K562 (cell line): ENCODE data around the gene KISS1. TPM values are rescaled to one million over a fixed set of nuclear protein-coding genes. Genes with fewer than 3 reads are reported as not detected.
A peak's percentile ranks its signal among the peaks of the same experiment; 100 is the strongest.

Source experiments
- HNRNPL ChIP-seq: fragments of 200-400 bp; formaldehyde crosslinking; IDR thresholded peaks from 2 replicates; pipeline ENCODE4 v1.6.1; 2017; ENCODE audit warnings: low read depth, mild to moderate bottlenecking, low read length
- HNRNPLL ChIP-seq: fragments of 200-400 bp; formaldehyde crosslinking; IDR thresholded peaks from 2 replicates; pipeline ENCODE4 v1.6.1; 2017; ENCODE audit warnings: low read length, low read depth, mild to moderate bottlenecking; ENCODE audit not compliant: poor library complexity, severe bottlenecking
- ILK ChIP-seq: fragments of 450-650 bp; IDR thresholded peaks from 2 replicates; pipeline ENCODE4 v1.6.1; 2016; ENCODE audit warnings: missing genetic modification characterization, low read depth, mild to moderate bottlenecking, missing compliant biosample characterization, moderate library complexity, borderline replicate concordance
- LEF1 ChIP-seq: fragments of 450-650 bp; IDR thresholded peaks from 2 replicates; pipeline ENCODE4 v1.6.1; 2016; ENCODE audit warnings: mild to moderate bottlenecking
- PHF20 ChIP-seq: fragments of 450-650 bp; IDR thresholded peaks from 2 replicates; pipeline ENCODE4 v1.6.1; 2018; ENCODE audit not compliant: partially characterized antibody
- SIN3B ChIP-seq: fragments of 450-650 bp; IDR thresholded peaks from 2 replicates; pipeline ENCODE4 v1.6.1; 2017; ENCODE audit warnings: low read depth, mild to moderate bottlenecking, moderate library complexity
- SMC3 ChIP-seq: conservative IDR thresholded peaks from 2 replicates; pipeline ENCODE4 v1.6.1; 2011; ENCODE audit warnings: low read depth, low read length, improper control_type of control experiment; ENCODE audit not compliant: insufficient read depth
- ZNF212 ChIP-seq: fragments of 450-650 bp; formaldehyde crosslinking; IDR thresholded peaks from 2 replicates; pipeline ENCODE4 v1.4.0; 2020; ENCODE audit warnings: mild to moderate bottlenecking
- ZNF24 ChIP-seq: fragments of 450-650 bp; IDR thresholded peaks from 2 replicates; pipeline ENCODE4 v1.6.1; 2016
- ZNF644 ChIP-seq: fragments of 200-800 bp; sonication (Bioruptor generic); IDR thresholded peaks from 2 replicates; pipeline ENCODE4 v1.6.1; 2016; ENCODE audit warnings: low read depth, missing genetic modification characterization, missing compliant biosample characterization
- ZNF76 ChIP-seq: fragments of 250-450 bp; sonication (Bioruptor Pico); IDR thresholded peaks from 2 replicates; pipeline ENCODE4 v1.4.0; 2020; ENCODE audit warnings: mild to moderate bottlenecking, moderate library complexity, borderline replicate concordance
- polyA plus RNA-seq, 8 experiments: library from polyadenylated mRNA; depleted of rRNA in 4 of 8; stranded (reverse) in 5 of 8; unstranded in 3 of 8; fragments of >200 nt; fragmentation: Nextera tagmentation in 2 of 8; fragmentation: Illumina TruSeq in 1 of 8; extraction: Ambion mirVana in 2 of 8; extraction: Trizol in 1 of 8; gene quantifications; 2 replicates each; pipeline versions ENCODE4 v1.2.1 to v1.2.3, GENCODE V29; 2011 to 2014; ENCODE audit warnings: inconsistent platforms in 1 of 8, missing spikeins in 1 of 8
- total RNA-seq, 7 experiments: library from RNA; depleted of rRNA in 6 of 7; stranded (reverse); fragments of >200 nt in 6 of 7; fragmentation: Illumina TruSeq in 2 of 7; extraction: Trizol in 2 of 7; gene quantifications; 2 replicates each; pipeline versions ENCODE4 v1.2.1 to v1.2.3, GENCODE V29; 2011 to 2021; ENCODE audit warnings: low replicate concordance in 1 of 7
- TF ChIP-seq, protein P1 (sequence below): sonication (generic); formaldehyde crosslinking; IDR thresholded peaks from 2 replicates; pipeline ENCODE4 v1.8.0; 2022; ENCODE audit warnings: mild to moderate bottlenecking, missing genetic modification reagents
- TF ChIP-seq, protein P2 (sequence below): fragments of 450-650 bp; IDR thresholded peaks from 2 replicates; pipeline ENCODE4 v1.6.1; 2016; ENCODE audit warnings: low read depth
- TF ChIP-seq, protein P3 (sequence below): sonication (generic); formaldehyde crosslinking; IDR thresholded peaks from 2 replicates; pipeline ENCODE4 v1.8.1; 2023; ENCODE audit warnings: mild to moderate bottlenecking, missing genetic modification reagents
- TF ChIP-seq, protein P4 (sequence below): fragments of 250-450 bp; sonication (Bioruptor Pico); IDR thresholded peaks from 2 replicates; pipeline ENCODE4 v1.5.0; 2020; ENCODE audit warnings: mild to moderate bottlenecking

Gene KISS1
- total and polyA plus RNA-seq, 9 of the 15 experiments (the other 6 are each of a cell fraction or from before 2014, with no cell fraction given): 0.31 TPM; not detected in 8

DNA sequence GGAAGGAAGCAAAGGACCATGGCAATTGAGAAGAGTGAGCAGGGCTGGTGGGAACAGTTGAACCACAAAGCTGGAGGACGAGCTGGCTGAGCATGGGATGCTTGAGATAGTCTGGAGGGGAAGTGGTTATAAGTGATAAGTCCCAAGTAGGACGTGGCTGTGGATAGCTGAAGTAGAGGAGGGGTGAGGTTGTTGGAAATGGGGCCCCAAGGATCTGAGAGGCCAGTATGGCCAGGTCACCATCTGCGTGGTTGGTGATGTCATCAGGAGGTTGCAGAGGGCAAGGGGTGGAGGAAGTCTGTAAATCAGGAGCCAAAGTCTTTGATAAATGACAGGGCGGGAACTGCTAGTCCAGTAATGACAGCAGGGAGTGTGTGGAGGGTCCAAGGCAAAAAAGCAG, 19.2 kb downstream of the KISS1 start (continued):
- no peak for TF ChIP-seq SMC3
- TF ChIP-seq HNRNPL: no peak
- TF ChIP-seq, protein P1, sequence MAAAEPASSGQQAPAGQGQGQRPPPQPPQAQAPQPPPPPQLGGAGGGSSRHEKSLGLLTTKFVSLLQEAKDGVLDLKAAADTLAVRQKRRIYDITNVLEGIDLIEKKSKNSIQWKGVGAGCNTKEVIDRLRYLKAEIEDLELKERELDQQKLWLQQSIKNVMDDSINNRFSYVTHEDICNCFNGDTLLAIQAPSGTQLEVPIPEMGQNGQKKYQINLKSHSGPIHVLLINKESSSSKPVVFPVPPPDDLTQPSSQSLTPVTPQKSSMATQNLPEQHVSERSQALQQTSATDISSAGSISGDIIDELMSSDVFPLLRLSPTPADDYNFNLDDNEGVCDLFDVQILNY: no peak
- no peak for TF ChIP-seq SIN3B
- no peak for TF ChIP-seq PHF20
- TF ChIP-seq, protein P2, sequence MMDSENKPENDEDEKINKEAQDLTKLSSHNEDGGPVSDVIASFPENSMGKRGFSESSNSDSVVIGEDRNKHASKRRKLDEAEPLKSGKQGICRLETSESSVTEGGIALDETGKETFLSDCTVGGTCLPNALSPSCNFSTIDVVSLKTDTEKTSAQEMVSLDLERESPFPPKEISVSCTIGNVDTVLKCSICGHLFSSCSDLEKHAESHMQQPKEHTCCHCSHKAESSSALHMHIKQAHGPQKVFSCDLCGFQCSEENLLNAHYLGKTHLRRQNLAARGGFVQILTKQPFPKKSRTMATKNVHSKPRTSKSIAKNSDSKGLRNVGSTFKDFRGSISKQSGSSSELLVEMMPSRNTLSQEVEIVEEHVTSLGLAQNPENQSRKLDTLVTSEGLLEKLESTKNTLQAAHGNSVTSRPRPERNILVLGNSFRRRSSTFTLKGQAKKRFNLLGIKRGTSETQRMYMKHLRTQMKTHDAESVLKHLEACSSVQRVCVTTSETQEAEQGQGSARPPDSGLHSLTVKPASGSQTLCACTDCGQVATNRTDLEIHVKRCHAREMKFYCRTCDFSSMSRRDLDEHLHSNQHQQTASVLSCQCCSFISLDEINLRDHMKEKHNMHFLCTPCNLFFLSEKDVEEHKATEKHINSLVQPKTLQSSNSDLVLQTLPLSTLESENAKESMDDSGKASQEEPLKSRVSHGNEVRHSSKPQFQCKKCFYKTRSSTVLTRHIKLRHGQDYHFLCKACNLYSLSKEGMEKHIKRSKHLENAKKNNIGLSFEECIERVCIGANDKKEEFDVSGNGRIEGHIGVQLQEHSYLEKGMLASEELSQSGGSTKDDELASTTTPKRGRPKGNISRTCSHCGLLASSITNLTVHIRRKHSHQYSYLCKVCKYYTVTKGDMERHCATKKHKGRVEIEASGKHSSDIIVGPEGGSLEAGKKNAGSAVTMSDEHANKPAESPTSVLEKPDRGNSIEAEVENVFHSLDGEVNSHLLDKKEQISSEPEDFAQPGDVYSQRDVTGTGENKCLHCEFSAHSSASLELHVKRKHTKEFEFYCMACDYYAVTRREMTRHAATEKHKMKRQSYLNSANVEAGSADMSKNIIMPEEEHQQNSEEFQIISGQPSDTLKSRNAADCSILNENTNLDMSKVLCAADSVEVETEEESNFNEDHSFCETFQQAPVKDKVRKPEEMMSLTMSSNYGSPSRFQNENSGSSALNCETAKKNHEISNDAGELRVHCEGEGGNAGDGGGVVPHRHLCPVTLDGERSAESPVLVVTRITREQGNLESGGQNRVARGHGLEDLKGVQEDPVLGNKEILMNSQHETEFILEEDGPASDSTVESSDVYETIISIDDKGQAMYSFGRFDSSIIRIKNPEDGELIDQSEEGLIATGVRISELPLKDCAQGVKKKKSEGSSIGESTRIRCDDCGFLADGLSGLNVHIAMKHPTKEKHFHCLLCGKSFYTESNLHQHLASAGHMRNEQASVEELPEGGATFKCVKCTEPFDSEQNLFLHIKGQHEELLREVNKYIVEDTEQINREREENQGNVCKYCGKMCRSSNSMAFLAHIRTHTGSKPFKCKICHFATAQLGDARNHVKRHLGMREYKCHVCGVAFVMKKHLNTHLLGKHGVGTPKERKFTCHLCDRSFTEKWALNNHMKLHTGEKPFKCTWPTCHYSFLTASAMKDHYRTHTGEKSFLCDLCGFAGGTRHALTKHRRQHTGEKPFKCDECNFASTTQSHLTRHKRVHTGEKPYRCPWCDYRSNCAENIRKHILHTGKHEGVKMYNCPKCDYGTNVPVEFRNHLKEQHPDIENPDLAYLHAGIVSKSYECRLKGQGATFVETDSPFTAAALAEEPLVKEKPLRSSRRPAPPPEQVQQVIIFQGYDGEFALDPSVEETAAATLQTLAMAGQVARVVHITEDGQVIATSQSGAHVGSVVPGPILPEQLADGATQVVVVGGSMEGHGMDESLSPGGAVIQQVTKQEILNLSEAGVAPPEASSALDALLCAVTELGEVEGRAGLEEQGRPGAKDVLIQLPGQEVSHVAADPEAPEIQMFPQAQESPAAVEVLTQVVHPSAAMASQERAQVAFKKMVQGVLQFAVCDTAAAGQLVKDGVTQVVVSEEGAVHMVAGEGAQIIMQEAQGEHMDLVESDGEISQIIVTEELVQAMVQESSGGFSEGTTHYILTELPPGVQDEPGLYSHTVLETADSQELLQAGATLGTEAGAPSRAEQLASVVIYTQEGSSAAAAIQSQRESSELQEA: no peak
- TF ChIP-seq HNRNPLL: no peak
- no peak for TF ChIP-seq ZNF76 (CRISPR knock-in tag)
- TF ChIP-seq ILK: no peak
- TF ChIP-seq, protein P3, sequence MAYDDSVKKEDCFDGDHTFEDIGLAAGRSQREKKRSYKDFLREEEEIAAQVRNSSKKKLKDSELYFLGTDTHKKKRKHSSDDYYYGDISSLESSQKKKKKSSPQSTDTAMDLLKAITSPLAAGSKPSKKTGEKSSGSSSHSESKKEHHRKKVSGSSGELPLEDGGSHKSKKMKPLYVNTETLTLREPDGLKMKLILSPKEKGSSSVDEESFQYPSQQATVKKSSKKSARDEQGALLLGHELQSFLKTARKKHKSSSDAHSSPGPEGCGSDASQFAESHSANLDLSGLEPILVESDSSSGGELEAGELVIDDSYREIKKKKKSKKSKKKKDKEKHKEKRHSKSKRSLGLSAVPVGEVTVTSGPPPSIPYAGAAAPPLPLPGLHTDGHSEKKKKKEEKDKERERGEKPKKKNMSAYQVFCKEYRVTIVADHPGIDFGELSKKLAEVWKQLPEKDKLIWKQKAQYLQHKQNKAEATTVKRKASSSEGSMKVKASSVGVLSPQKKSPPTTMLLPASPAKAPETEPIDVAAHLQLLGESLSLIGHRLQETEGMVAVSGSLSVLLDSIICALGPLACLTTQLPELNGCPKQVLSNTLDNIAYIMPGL (CRISPR knock-in tag): no peak
- peak; percentile 53; the same call in 1 of the 2 replicates for TF ChIP-seq ZNF644 (tag)
- TF ChIP-seq, protein P4, sequence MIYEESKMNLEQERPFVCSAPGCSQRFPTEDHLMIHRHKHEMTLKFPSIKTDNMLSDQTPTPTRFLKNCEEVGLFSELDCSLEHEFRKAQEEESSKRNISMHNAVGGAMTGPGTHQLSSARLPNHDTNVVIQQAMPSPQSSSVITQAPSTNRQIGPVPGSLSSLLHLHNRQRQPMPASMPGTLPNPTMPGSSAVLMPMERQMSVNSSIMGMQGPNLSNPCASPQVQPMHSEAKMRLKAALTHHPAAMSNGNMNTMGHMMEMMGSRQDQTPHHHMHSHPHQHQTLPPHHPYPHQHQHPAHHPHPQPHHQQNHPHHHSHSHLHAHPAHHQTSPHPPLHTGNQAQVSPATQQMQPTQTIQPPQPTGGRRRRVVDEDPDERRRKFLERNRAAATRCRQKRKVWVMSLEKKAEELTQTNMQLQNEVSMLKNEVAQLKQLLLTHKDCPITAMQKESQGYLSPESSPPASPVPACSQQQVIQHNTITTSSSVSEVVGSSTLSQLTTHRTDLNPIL: no peak
- peak; percentile 92 for TF ChIP-seq LEF1
- no peak for TF ChIP-seq ZNF24
- TF ChIP-seq ZNF212 (CRISPR knock-in tag): no peak
